PC-3 (cell line): ENCODE data around the gene AGPAT1. TPM values are rescaled to one million over a fixed set of nuclear protein-coding genes. Genes with fewer than 3 reads are reported as not detected.

Experiments
- ATAC-seq: fragments of 200-7000 bp; cut with Tn5 transposase; 2 replicates; pipeline ENCODE4 v1.9.1; 2020; ENCODE audit warnings: mild to moderate bottlenecking, moderate library complexity
- BruUV-seq: library from RNA; stranded (reverse); fragments of 400-500 nt; replicated peaks from 2 replicates; lab custom pipeline; 2021; lab: Mats Ljungman, UMichigan
- CTCF ChIA-PET: fragments of 300-600 bp; sonication (Branson Sonifier 250); formaldehyde crosslinking; loops from one replicate; lab custom pipeline; 2022; ENCODE audit warnings: antibody characterized with exemption; lab: Charles Lee
- POLR2A ChIA-PET: fragments of 300-600 bp; sonication (Branson Sonifier 250); formaldehyde crosslinking; loops from one replicate; lab custom pipeline; 2022; ENCODE audit warnings: antibody characterized with exemption; ENCODE audit not compliant: unreplicated experiment; lab: Charles Lee
- DNase-seq: peaks from one replicate; pipeline ENCODE4 v3.0.0-alpha.2; 2015
- H2AFZ ChIP-seq: fragments of 300-600 bp; sonication (generic); 2 replicates; pipeline ENCODE4 v1.6.0; 2016; ENCODE audit warnings: antibody characterized with exemption, low read length
- H3F3A ChIP-seq: fragments of 300-600 bp; sonication (generic); one replicate; pipeline ENCODE4 v1.6.0; 2017; ENCODE audit warnings: antibody characterized with exemption, low read length, control low read depth, mild to moderate bottlenecking; ENCODE audit not compliant: unreplicated experiment
- H3K27ac ChIP-seq: fragments of 300-600 bp; sonication (generic); 2 replicates; pipeline ENCODE4 v1.5.1; 2016; ENCODE audit warnings: mild to moderate bottlenecking, low read length
- H3K27me3 ChIP-seq: fragments of 300-600 bp; sonication (generic); 2 replicates; pipeline ENCODE4 v1.6.1; 2016; ENCODE audit warnings: low read length, mixed read lengths
- H3K36me3 ChIP-seq: fragments of 300-600 bp; sonication (generic); 2 replicates; pipeline ENCODE4 v1.6.1; 2016; ENCODE audit warnings: low read depth, mixed run types, low read length, mixed read lengths
- H3K4me1 ChIP-seq: fragments of 300-600 bp; sonication (generic); 2 replicates; pipeline ENCODE4 v1.5.1; 2016; ENCODE audit warnings: low read length; ENCODE audit not compliant: insufficient read depth
- H3K4me2 ChIP-seq: fragments of 300-600 bp; sonication (generic); 2 replicates; pipeline ENCODE4 v1.6.0; 2016; ENCODE audit warnings: low read length
- H3K4me3 ChIP-seq: fragments of 300-600 bp; sonication (generic); 2 replicates; pipeline ENCODE4 v1.5.1; 2016; ENCODE audit warnings: mild to moderate bottlenecking, low read length, mixed read lengths
- H3K79me2 ChIP-seq: fragments of 300-600 bp; sonication (generic); 2 replicates; pipeline ENCODE4 v1.6.1; 2017; ENCODE audit warnings: low read length, mixed read lengths
- H3K9ac ChIP-seq: fragments of 300-600 bp; sonication (generic); 2 replicates; pipeline ENCODE4 v1.6.0; 2016; ENCODE audit warnings: mild to moderate bottlenecking, low read length
- H3K9me2 ChIP-seq: fragments of 300-600 bp; sonication (generic); replicated peaks from 2 replicates; pipeline ENCODE4 v1.6.1; 2016; ENCODE audit warnings: mixed run types, low read length, mixed read lengths
- H3K9me3 ChIP-seq: fragments of 300-600 bp; sonication (generic); 2 replicates; pipeline ENCODE4 v1.6.1; 2016; ENCODE audit warnings: low read length, mixed read lengths
- H4K20me1 ChIP-seq: fragments of 300-600 bp; sonication (generic); 2 replicates; pipeline ENCODE4 v1.6.1; 2016; ENCODE audit warnings: low read length, mixed read lengths
- EZH2 ChIP-seq: fragments of 300-600 bp; sonication (generic); IDR thresholded peaks from one replicate; pipeline ENCODE4 v1.6.1; 2017; ENCODE audit warnings: antibody characterized with exemption, mild to moderate bottlenecking, low read length; ENCODE audit not compliant: unreplicated experiment
- EZH2phosphoT487 ChIP-seq: fragments of 300-600 bp; sonication (generic); IDR thresholded peaks from 2 replicates; pipeline ENCODE4 v1.6.1; 2018; ENCODE audit warnings: mild to moderate bottlenecking, antibody characterized with exemption, low read length, borderline replicate concordance
- intact Hi-C: fragments of 100-400 bp; cut with micrococcal nuclease; formaldehyde crosslinking; loops from 2 replicates; pipeline ENCODE4 v1.9.0; 2023
- total RNA-seq: library from RNA; depleted of rRNA; stranded (reverse); fragments of >200 nt; gene quantifications from 2 replicates; pipeline ENCODE4 v1.2.3, GENCODE V29; 2014
- TF ChIP-seq, protein P1 (sequence below): fragments of 300-600 bp; sonication (generic); conservative IDR thresholded peaks from 2 replicates; pipeline ENCODE4 v1.5.1; 2017; ENCODE audit warnings: antibody characterized with exemption, low read depth, mild to moderate bottlenecking, low read length

Gene AGPAT1
- total RNA-seq, 1 experiment from 2014 or later = 59.6 TPM

DNA sequence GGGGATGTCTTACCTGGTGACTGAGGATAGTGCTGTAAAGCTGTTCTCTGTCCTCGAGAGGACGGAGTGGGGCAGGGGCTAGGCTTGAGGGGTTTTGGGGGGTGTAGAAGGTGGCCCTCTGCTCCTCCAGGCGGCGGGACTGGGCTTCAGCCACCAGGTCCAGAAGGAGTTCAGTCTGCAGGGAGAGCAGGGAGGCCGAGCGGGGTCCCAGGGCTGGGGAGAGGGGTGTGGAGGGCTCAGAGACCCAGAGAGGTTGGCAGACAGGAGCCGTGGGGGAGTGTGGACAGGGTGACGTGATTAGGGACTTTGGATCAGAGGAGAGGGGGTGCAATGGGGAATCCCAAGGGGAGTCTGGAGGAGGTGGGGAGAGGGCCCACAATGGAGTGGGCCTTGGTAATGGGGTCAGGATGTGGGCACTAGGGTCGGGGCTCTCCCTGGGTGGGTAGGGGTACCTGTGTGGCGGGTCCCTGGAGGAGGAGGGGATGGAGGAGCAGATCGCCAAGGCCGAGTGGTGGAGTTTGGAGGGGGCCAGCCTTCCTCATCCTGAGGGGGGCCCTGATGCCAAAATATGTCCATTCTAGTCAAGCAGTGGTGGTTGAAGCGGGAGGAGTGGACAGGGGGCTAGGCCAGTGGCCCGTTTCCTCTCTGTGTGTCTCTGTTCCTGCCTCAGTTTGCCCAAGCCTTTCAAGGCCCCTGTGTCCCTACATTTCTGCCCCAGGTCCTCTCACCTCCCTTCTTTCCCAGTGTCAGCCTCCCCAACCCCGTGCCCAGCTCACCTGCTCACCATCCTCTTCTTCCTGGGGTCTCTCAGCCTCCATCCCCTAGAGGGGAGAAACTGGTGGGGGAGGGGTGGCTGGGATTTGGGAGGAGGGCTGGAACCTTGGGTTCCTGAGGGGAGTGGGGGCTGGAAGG is 16.1 kb upstream of the AGPAT1 start:
- Histone ChIP-seq H3K9ac (no peak overlapping the region), H4K20me1 (no peaks in the 10 kb centered on the region), H3K27ac (no peak overlapping the region), H3K27me3 (no peaks in the 10 kb centered on the region), H3K4me1 (peaks cover 41% of the 10 kb centered on the region), H3K4me3 (no peak overlapping the region), H3K36me3 (no peaks in the 10 kb centered on the region), H2AFZ (no peak overlapping the region), H3K79me2 (peaks cover 18% of the 10 kb centered on the region), H3K4me2 (peak overlapping the region; percentile 61; the same call in 1 of the 2 replicates), H3K9me3 (no peaks in the 10 kb centered on the region), H3K9me2 (no peaks in the 10 kb centered on the region), H3F3A (no peaks in the 10 kb centered on the region)
- intact Hi-C loops = no loop called here
- no peak for ATAC-seq
- no peak for DNase-seq
- ChIA-PET POLR2A (no interaction called here), CTCF (no interaction called here)
- TF ChIP-seq, protein P1, sequence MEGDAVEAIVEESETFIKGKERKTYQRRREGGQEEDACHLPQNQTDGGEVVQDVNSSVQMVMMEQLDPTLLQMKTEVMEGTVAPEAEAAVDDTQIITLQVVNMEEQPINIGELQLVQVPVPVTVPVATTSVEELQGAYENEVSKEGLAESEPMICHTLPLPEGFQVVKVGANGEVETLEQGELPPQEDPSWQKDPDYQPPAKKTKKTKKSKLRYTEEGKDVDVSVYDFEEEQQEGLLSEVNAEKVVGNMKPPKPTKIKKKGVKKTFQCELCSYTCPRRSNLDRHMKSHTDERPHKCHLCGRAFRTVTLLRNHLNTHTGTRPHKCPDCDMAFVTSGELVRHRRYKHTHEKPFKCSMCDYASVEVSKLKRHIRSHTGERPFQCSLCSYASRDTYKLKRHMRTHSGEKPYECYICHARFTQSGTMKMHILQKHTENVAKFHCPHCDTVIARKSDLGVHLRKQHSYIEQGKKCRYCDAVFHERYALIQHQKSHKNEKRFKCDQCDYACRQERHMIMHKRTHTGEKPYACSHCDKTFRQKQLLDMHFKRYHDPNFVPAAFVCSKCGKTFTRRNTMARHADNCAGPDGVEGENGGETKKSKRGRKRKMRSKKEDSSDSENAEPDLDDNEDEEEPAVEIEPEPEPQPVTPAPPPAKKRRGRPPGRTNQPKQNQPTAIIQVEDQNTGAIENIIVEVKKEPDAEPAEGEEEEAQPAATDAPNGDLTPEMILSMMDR = no peak
- TF ChIP-seq EZH2 = no peak
- TF ChIP-seq EZH2phosphoT487 = no peak
- BruUV-seq = no TSS peak

DNA sequence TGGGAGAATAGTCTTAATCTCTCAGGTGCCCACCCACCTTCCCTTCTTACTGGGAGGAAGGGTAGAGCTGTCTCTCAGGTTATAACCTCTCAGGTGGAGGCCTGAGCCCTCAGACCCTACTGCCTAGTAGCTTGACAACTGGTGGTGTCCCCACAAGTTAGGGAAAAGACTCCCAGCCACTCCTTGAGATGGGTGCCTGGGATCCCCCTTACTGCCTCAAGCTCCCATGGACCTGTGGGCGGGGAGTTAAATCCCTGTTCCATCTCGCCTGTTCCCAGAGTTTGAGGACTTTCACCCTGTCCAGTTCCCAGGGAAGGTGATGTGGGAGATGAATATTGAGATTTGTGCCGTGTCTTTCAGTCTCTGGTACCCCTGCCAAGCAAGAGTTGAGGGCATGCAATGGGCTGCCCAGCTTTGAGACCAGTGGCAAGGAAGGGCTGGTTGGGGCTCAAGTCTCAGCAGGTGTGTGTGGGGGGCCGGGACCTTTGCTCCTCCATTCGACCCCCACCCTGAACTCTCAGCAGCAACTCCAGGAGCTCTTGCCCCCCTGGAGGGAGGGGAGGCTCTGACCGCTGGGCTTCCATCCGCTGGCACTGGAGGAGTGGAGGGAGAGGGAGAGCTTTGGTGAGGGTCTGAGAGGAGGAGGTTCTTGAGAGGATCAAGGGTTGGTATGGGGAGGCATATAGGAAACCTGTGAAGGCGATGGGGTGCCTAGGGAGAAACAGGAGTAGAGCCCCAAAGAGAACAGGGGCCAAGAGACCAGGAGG is 15.2 kb upstream of the AGPAT1 start:
- H3K4me1 ChIP-seq = peaks cover 33% of the 10 kb centered on the region
- no TSS peak for BruUV-seq
- no peaks in the 10 kb centered on the region for H3K36me3 ChIP-seq
- no peaks in the 10 kb centered on the region for H3K9me2 ChIP-seq
- H3K79me2 ChIP-seq = peaks cover 18% of the 10 kb centered on the region
- POLR2A ChIA-PET = no interaction called here
- H3K9ac ChIP-seq = no peak overlapping the region
- H2AFZ ChIP-seq = no peak overlapping the region
- no peak overlapping the region for H3K4me2 ChIP-seq
- H3K9me3 ChIP-seq = no peaks in the 10 kb centered on the region
- TF ChIP-seq, protein P1 = no peak
- no peak for TF ChIP-seq EZH2
- no peak for TF ChIP-seq EZH2phosphoT487
- no peak for DNase-seq
- no peak overlapping the region for H3K4me3 ChIP-seq
- no peaks in the 10 kb centered on the region for H4K20me1 ChIP-seq
- intact Hi-C loops = no loop called here
- no peak overlapping the region for H3K27ac ChIP-seq
- ATAC-seq = no peak
- CTCF ChIA-PET = no interaction called here
- no peaks in the 10 kb centered on the region for H3F3A ChIP-seq
- no peaks in the 10 kb centered on the region for H3K27me3 ChIP-seq
